OCI-LY7 (cell line): ENCODE measurements around the gene ARHGAP29. TPM values are rescaled to one million over a fixed set of nuclear protein-coding genes. Genes with fewer than 3 reads are reported as not detected.

Experiments used
- BruUV-seq: library from RNA; stranded (reverse); fragments of 400-500 nt; replicated peaks from 2 replicates; lab custom pipeline; 2021; lab: Mats Ljungman, UMichigan
- CTCF ChIA-PET: fragments of 300-600 bp; sonication (Branson Sonifier 250); formaldehyde crosslinking; loops from one replicate; lab custom pipeline; 2022; ENCODE audit warnings: antibody characterized with exemption; ENCODE audit not compliant: unreplicated experiment; lab: Charles Lee
- POLR2A ChIA-PET: fragments of 300-600 bp; sonication (Branson Sonifier 250); formaldehyde crosslinking; loops from one replicate; lab custom pipeline; 2022; ENCODE audit warnings: antibody characterized with exemption; lab: Charles Lee
- DNase-seq: peaks from one replicate; pipeline ENCODE4 v3.0.0-alpha.2; 2015; ENCODE audit warnings: low spot score
- H2AFZ ChIP-seq: fragments of 200-600 bp; sonication (generic), shearing (Covaris generic); 2 replicates; pipeline ENCODE4 v1.6.1; 2014; ENCODE audit warnings: mild to moderate bottlenecking, antibody characterized with exemption, low read length, moderate library complexity
- H3K27ac ChIP-seq: fragments of 200-600 bp; sonication (generic); 2 replicates; pipeline ENCODE4 v1.5.1; 2014; ENCODE audit warnings: mixed run types, low read depth, mild to moderate bottlenecking, moderate library complexity, low read length, inconsistent platforms; ENCODE audit not compliant: poor library complexity, severe bottlenecking
- H3K36me3 ChIP-seq: fragments of 200-600 bp; sonication (generic); 2 replicates; pipeline ENCODE4 v1.6.1; 2014; ENCODE audit warnings: mild to moderate bottlenecking, antibody characterized with exemption, low read length, moderate library complexity, mixed read lengths; ENCODE audit not compliant: insufficient read depth
- H3K4me1 ChIP-seq: fragments of 200-600 bp; sonication (generic); 2 replicates; pipeline ENCODE4 v1.5.1; 2014; ENCODE audit warnings: mild to moderate bottlenecking, low read length; ENCODE audit not compliant: insufficient read depth, poor library complexity, severe bottlenecking
- H3K4me2 ChIP-seq: fragments of 200-600 bp; sonication (generic); 2 replicates; pipeline ENCODE4 v1.6.1; 2014; ENCODE audit warnings: mild to moderate bottlenecking, low read length
- H3K4me3 ChIP-seq: fragments of 200-600 bp; sonication (generic); 2 replicates; pipeline ENCODE4 v1.5.1; 2014; ENCODE audit warnings: mild to moderate bottlenecking, low read depth, low read length; ENCODE audit not compliant: poor library complexity, severe bottlenecking
- H3K79me2 ChIP-seq: fragments of 200-600 bp; sonication (generic); 2 replicates; pipeline ENCODE4 v1.6.1; 2016; ENCODE audit warnings: low read depth, mild to moderate bottlenecking, low read length, moderate library complexity, mixed read lengths; ENCODE audit not compliant: insufficient read depth
- H3K9me2 ChIP-seq: fragments of 200-600 bp; sonication (generic); 2 replicates; pipeline ENCODE4 v1.6.1; 2016; ENCODE audit warnings: mild to moderate bottlenecking, low read length, mixed read lengths; ENCODE audit not compliant: insufficient read depth
- H3K9me3 ChIP-seq: fragments of 200-600 bp; sonication (generic); 2 replicates; pipeline ENCODE4 v1.6.1; 2014; ENCODE audit warnings: mild to moderate bottlenecking, mixed run types, low read length, mixed read lengths
- H4K20me1 ChIP-seq: fragments of 200-600 bp; sonication (generic); 2 replicates; pipeline ENCODE4 v1.6.1; 2014; ENCODE audit warnings: mild to moderate bottlenecking, antibody characterized with exemption, low read length, moderate library complexity, mixed read lengths; ENCODE audit not compliant: insufficient read depth
- CTCF ChIP-seq: fragments of 200-600 bp; sonication (generic); conservative IDR thresholded peaks from 2 replicates; pipeline ENCODE4 v1.5.1; 2014; ENCODE audit warnings: mild to moderate bottlenecking, antibody characterized with exemption, low read length, moderate library complexity, mixed read lengths
- EZH2phosphoT487 ChIP-seq: fragments of 200-600 bp; sonication (generic); IDR thresholded peaks from 2 replicates; pipeline ENCODE4 v1.6.1; 2018; ENCODE audit warnings: low read depth, borderline replicate concordance, mild to moderate bottlenecking, mixed run types, antibody characterized with exemption, low read length, moderate library complexity, mixed read lengths
- intact Hi-C: fragments of 100-400 bp; cut with micrococcal nuclease; formaldehyde crosslinking; loops from one replicate; pipeline ENCODE4 v1.10.0; 2022; ENCODE audit not compliant: unreplicated experiment
- total RNA-seq, 2 experiments: library from RNA; depleted of rRNA in 1 of 2; stranded (reverse); fragments of >200 nt in 1 of 2; shearing (Covaris generic) in 1 of 2; gene quantifications; 2 replicates each; pipeline ENCODE4 v1.2.3, GENCODE V29; 2014 to 2022

The ARHGAP29 gene
- total RNA-seq, 2 experiments from 2014 or later, result 0.06 TPM; not detected in 1

- Histone ChIP-seq H2AFZ (no peak overlapping the region), H3K4me1 (no peaks in the 10 kb centered on the region), H3K27ac (no peak overlapping the region), H3K4me3 (no peak overlapping the region), H3K9me2 (no peaks in the 10 kb centered on the region), H4K20me1 (no peaks in the 10 kb centered on the region), H3K79me2 (no peaks in the 10 kb centered on the region), H3K36me3 (no peaks in the 10 kb centered on the region), H3K9me3 (no peaks in the 10 kb centered on the region), H3K4me2 (no peak overlapping the region)
- intact Hi-C loops, result no loop called here
- no TSS peak for BruUV-seq
- DNase-seq, result no peak
- ChIA-PET POLR2A (interaction anchor here (0.6 to 2.0 kb wide), 2 partner anchors 9 to 97 kb away, joined by 3 to 6 read pairs; no protein-coding TSS in a partner anchor), CTCF (no interaction called here)
- TF ChIP-seq EZH2phosphoT487 (no peak), CTCF (no peak)
Measured at GRCh38 chr1:94182191-94182590, 55.2 kb downstream of the ARHGAP29 start.

- intact Hi-C loops, result no loop called here
- no peak overlapping the region for H3K27ac ChIP-seq
- no peaks in the 10 kb centered on the region for H3K4me1 ChIP-seq
- H3K9me2 ChIP-seq, result no peaks in the 10 kb centered on the region
- H3K79me2 ChIP-seq, result no peaks in the 10 kb centered on the region
- no peak for DNase-seq
- H3K9me3 ChIP-seq, result no peaks in the 10 kb centered on the region
- TF ChIP-seq EZH2phosphoT487 (no peak), CTCF (no peak)
- no TSS peak for BruUV-seq
- ChIA-PET CTCF (no interaction called here), POLR2A (interaction anchor here (0.7 to 2.0 kb wide), 2 partner anchors 10 to 231 kb away, joined by 3 to 6 read pairs; no protein-coding TSS in a partner anchor)
- H2AFZ ChIP-seq, result no peak overlapping the region
- H3K36me3 ChIP-seq, result no peaks in the 10 kb centered on the region
- H3K4me2 ChIP-seq, result no peak overlapping the region
- no peaks in the 10 kb centered on the region for H4K20me1 ChIP-seq
- H3K4me3 ChIP-seq, result no peak overlapping the region
Measured at GRCh38 chr1:94180650-94181049, 56.7 kb downstream of the ARHGAP29 start.

GRCh38 chr1:94178901-94179300 is 58.5 kb downstream of the ARHGAP29 start:
- ChIA-PET CTCF (no interaction called here), POLR2A (no interaction called here)
- Histone ChIP-seq H3K9me2 (no peaks in the 10 kb centered on the region), H3K36me3 (no peaks in the 10 kb centered on the region), H3K27ac (no peak overlapping the region), H3K9me3 (no peaks in the 10 kb centered on the region), H2AFZ (no peak overlapping the region), H3K4me2 (no peak overlapping the region), H3K4me1 (no peaks in the 10 kb centered on the region), H3K79me2 (no peaks in the 10 kb centered on the region), H3K4me3 (no peak overlapping the region), H4K20me1 (no peaks in the 10 kb centered on the region)
- BruUV-seq, result no TSS peak
- intact Hi-C loops, result no loop called here
- no peak for TF ChIP-seq CTCF
- TF ChIP-seq EZH2phosphoT487, result no peak
- no peak for DNase-seq
